WTC11 (cell line): Measurements from ENCODE around the gene GAP43. TPM values are rescaled to one million over a fixed set of nuclear protein-coding genes. Genes with fewer than 3 reads are reported as not detected.

Source experiments
- ATAC-seq: fragments of 200-7000 bp; cut with Tn5 transposase; 2 replicates; pipeline ENCODE4 v1.10.0; 2021; ENCODE audit warnings: mild to moderate bottlenecking, moderate library complexity
- CTCF ChIA-PET: fragments of 300-600 bp; sonication (Branson Sonifier 250); formaldehyde crosslinking; loops from one replicate; lab custom pipeline; 2021; ENCODE audit warnings: antibody characterized with exemption; lab: Charles Lee
- POLR2A ChIA-PET: fragments of 350-600 bp; sonication (Branson Sonifier 250); formaldehyde crosslinking; loops from one replicate; lab custom pipeline; 2021; ENCODE audit warnings: antibody characterized with exemption; lab: Charles Lee
- DNase-seq: peaks from one replicate; pipeline ENCODE4 v3.0.0; 2021; ENCODE audit warnings: low spot score
- H3K27ac Mint-ChIP-seq: 2 replicates; pipeline ENCODE4 v1.8.0; 2021; ENCODE audit warnings: mixed read lengths
- H3K27me3 Mint-ChIP-seq: 2 replicates; pipeline ENCODE4 v1.8.0; 2021; ENCODE audit warnings: low read depth, mild to moderate bottlenecking, moderate library complexity, mixed read lengths
- H3K36me3 Mint-ChIP-seq: 2 replicates; pipeline ENCODE4 v1.8.0; 2021; ENCODE audit warnings: mixed read lengths
- H3K4me1 Mint-ChIP-seq: 2 replicates; pipeline ENCODE4 v1.8.0; 2022; ENCODE audit warnings: mixed read lengths
- H3K4me3 Mint-ChIP-seq: 2 replicates; pipeline ENCODE4 v1.8.0; 2021; ENCODE audit warnings: mild to moderate bottlenecking, moderate library complexity, mixed read lengths
- H3K9me3 Mint-ChIP-seq: 2 replicates; pipeline ENCODE4 v1.8.0; 2021; ENCODE audit warnings: mixed read lengths
- ATF2 ChIP-seq: sonication (generic); formaldehyde crosslinking; IDR thresholded peaks from 2 replicates; pipeline ENCODE4 v1.8.1; 2022; ENCODE audit warnings: low read depth, missing genetic modification reagents, borderline replicate concordance
- CDX4 ChIP-seq: fragments of 250-450 bp; sonication (Bioruptor Pico); IDR thresholded peaks from 2 replicates; pipeline ENCODE4 v1.9.0; 2021; ENCODE audit warnings: moderate library complexity, mild to moderate bottlenecking, inconsistent platforms, borderline replicate concordance
- EMX1 ChIP-seq: fragments of 250-450 bp; sonication (Bioruptor Pico); IDR thresholded peaks from 2 replicates; pipeline ENCODE4 v1.8.0; 2021; ENCODE audit warnings: mild to moderate bottlenecking
- ESRRA ChIP-seq: sonication (generic); formaldehyde crosslinking; IDR thresholded peaks from 2 replicates; pipeline ENCODE4 v1.8.1; 2022; ENCODE audit warnings: mild to moderate bottlenecking, missing genetic modification reagents, borderline replicate concordance
- FOXP1 ChIP-seq: sonication (generic); formaldehyde crosslinking; IDR thresholded peaks from 2 replicates; pipeline ENCODE4 v1.8.0; 2022; ENCODE audit warnings: missing genetic modification reagents, mild to moderate bottlenecking, moderate library complexity, borderline replicate concordance
- GABPB1 ChIP-seq: sonication (generic); formaldehyde crosslinking; IDR thresholded peaks from 2 replicates; pipeline ENCODE4 v1.8.1; 2023; ENCODE audit warnings: mild to moderate bottlenecking, missing genetic modification reagents
- HMGA2 ChIP-seq: fragments of 250-450 bp; sonication (Bioruptor Pico); IDR thresholded peaks from 2 replicates; pipeline ENCODE4 v1.4.0; 2021; ENCODE audit warnings: mild to moderate bottlenecking, moderate library complexity
- JUN ChIP-seq: sonication (generic); formaldehyde crosslinking; IDR thresholded peaks from 2 replicates; pipeline ENCODE4 v1.8.0; 2023; ENCODE audit warnings: mild to moderate bottlenecking, missing genetic modification reagents
- KAT7 ChIP-seq: sonication (generic); formaldehyde crosslinking; IDR thresholded peaks from 2 replicates; pipeline ENCODE4 v1.8.1; 2023; ENCODE audit warnings: missing genetic modification reagents, mild to moderate bottlenecking, borderline replicate concordance
- NR1H2 ChIP-seq: sonication (generic); formaldehyde crosslinking; IDR thresholded peaks from 2 replicates; pipeline ENCODE4 v1.9.0; 2021; ENCODE audit warnings: mild to moderate bottlenecking, moderate library complexity, missing genetic modification reagents
- PREB ChIP-seq: sonication (generic); formaldehyde crosslinking; IDR thresholded peaks from 2 replicates; pipeline ENCODE4 v1.8.1; 2022; ENCODE audit warnings: mild to moderate bottlenecking, missing genetic modification reagents, moderate library complexity, borderline replicate concordance
- RELA ChIP-seq: sonication (generic); formaldehyde crosslinking; IDR thresholded peaks from 2 replicates; pipeline ENCODE4 v1.8.1; 2022; ENCODE audit warnings: missing genetic modification reagents, mild to moderate bottlenecking, borderline replicate concordance
- TEAD1 ChIP-seq: sonication (generic); formaldehyde crosslinking; IDR thresholded peaks from 2 replicates; pipeline ENCODE4 v1.8.0; 2022; ENCODE audit warnings: mild to moderate bottlenecking, missing genetic modification reagents
- ZBTB43 ChIP-seq: sonication (generic); formaldehyde crosslinking; IDR thresholded peaks from 2 replicates; pipeline ENCODE4 v1.8.1; 2023; ENCODE audit warnings: mild to moderate bottlenecking, missing genetic modification reagents
- ZNF219 ChIP-seq: sonication (generic); formaldehyde crosslinking; IDR thresholded peaks from 2 replicates; pipeline ENCODE4 v1.8.0; 2023; ENCODE audit warnings: missing genetic modification reagents, mild to moderate bottlenecking, borderline replicate concordance
- ZNF232 ChIP-seq: sonication (generic); formaldehyde crosslinking; IDR thresholded peaks from 2 replicates; pipeline ENCODE4 v1.8.0; 2022; ENCODE audit warnings: mild to moderate bottlenecking, missing genetic modification reagents
- ZNF263 ChIP-seq: sonication (generic); formaldehyde crosslinking; IDR thresholded peaks from 2 replicates; pipeline ENCODE4 v1.8.1; 2022; ENCODE audit warnings: low read depth, mild to moderate bottlenecking, moderate library complexity, missing genetic modification reagents
- ZNF423 ChIP-seq: fragments of 250-450 bp; sonication (Bioruptor Pico); IDR thresholded peaks from 2 replicates; pipeline ENCODE4 v2.1.2; 2022; ENCODE audit warnings: mild to moderate bottlenecking, moderate library complexity
- total RNA-seq: library from RNA; stranded (reverse); gene quantifications from 3 replicates; pipeline ENCODE4 v1.2.3, GENCODE V29; 2021
- TF ChIP-seq, protein P1 (sequence below): sonication (generic); formaldehyde crosslinking; IDR thresholded peaks from 2 replicates; pipeline ENCODE4 v1.8.1; 2022; ENCODE audit warnings: mild to moderate bottlenecking, moderate library complexity, missing genetic modification reagents
- TF ChIP-seq, protein P2 (sequence below): sonication (generic); formaldehyde crosslinking; IDR thresholded peaks from 2 replicates; pipeline ENCODE4 v1.8.1; 2022; ENCODE audit warnings: low read depth, mild to moderate bottlenecking, moderate library complexity, missing genetic modification reagents, borderline replicate concordance
- TF ChIP-seq, protein P3 (sequence below): sonication (generic); formaldehyde crosslinking; IDR thresholded peaks from 2 replicates; pipeline ENCODE4 v1.8.1; 2023; ENCODE audit warnings: mild to moderate bottlenecking, missing genetic modification reagents, moderate library complexity

Gene GAP43
- total RNA-seq, 1 experiment from 2014 or later: 19.9 TPM

- TF ChIP-seq CDX4 (CRISPR knock-in tag) (no peak), ZNF263 (CRISPR knock-in tag) (no peak), GABPB1 (CRISPR knock-in tag) (no peak), ESRRA (CRISPR knock-in tag) (no peak)
Measured at GRCh38 chr3:115630850-115631249, 7.5 kb downstream of the GAP43 start (continued).

GRCh38 chr3:115632026-115632425 is 8.7 kb downstream of the GAP43 start:
- ChIA-PET CTCF (no interaction called here), POLR2A (no interaction called here)
- Mint-ChIP-seq H3K27me3 (no peaks in the 10 kb centered on the region), H3K9me3 (no peaks in the 10 kb centered on the region), H3K36me3 (no peaks in the 10 kb centered on the region), H3K4me1 (peaks cover 14% of the 10 kb centered on the region), H3K4me3 (no peak overlapping the region), H3K27ac (peak overlapping the region; percentile 15; the same call in 1 of the 2 replicates)
- ATAC-seq (no peak), DNase-seq (no peak)
- no peak for TF ChIP-seq TEAD1 (CRISPR knock-in tag)
- TF ChIP-seq KAT7 (CRISPR knock-in tag): no peak
- no peak for TF ChIP-seq HMGA2 (CRISPR knock-in tag)
- no peak for TF ChIP-seq EMX1 (CRISPR knock-in tag)
- no peak for TF ChIP-seq JUN

GRCh38 chr3:115633467-115633866 is 10.2 kb downstream of the GAP43 start:
- Mint-ChIP-seq H3K4me1 (peaks cover 19% of the 10 kb centered on the region), H3K36me3 (no peaks in the 10 kb centered on the region), H3K4me3 (no peak overlapping the region), H3K27ac (no peak overlapping the region), H3K9me3 (no peaks in the 10 kb centered on the region), H3K27me3 (no peaks in the 10 kb centered on the region)
- ChIA-PET POLR2A (no interaction called here), CTCF (no interaction called here)
- TF ChIP-seq FOXP1 (CRISPR knock-in tag): no peak
- TF ChIP-seq, protein P1, sequence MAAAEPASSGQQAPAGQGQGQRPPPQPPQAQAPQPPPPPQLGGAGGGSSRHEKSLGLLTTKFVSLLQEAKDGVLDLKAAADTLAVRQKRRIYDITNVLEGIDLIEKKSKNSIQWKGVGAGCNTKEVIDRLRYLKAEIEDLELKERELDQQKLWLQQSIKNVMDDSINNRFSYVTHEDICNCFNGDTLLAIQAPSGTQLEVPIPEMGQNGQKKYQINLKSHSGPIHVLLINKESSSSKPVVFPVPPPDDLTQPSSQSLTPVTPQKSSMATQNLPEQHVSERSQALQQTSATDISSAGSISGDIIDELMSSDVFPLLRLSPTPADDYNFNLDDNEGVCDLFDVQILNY (CRISPR knock-in tag): no peak
- TF ChIP-seq ZNF263 (CRISPR knock-in tag): no peak
- TF ChIP-seq RELA (CRISPR knock-in tag): no peak
- ATAC-seq (no peak), DNase-seq (no peak)

GRCh38 chr3:115634052-115634451 is 10.7 kb downstream of the GAP43 start:
- H3K4me1 Mint-ChIP-seq: peaks cover 22% of the 10 kb centered on the region
- no peaks in the 10 kb centered on the region for H3K27me3 Mint-ChIP-seq
- ATAC-seq: no peak
- no peak for DNase-seq
- H3K4me3 Mint-ChIP-seq: no peak overlapping the region
- no peak overlapping the region for H3K27ac Mint-ChIP-seq
- TF ChIP-seq, protein P2, sequence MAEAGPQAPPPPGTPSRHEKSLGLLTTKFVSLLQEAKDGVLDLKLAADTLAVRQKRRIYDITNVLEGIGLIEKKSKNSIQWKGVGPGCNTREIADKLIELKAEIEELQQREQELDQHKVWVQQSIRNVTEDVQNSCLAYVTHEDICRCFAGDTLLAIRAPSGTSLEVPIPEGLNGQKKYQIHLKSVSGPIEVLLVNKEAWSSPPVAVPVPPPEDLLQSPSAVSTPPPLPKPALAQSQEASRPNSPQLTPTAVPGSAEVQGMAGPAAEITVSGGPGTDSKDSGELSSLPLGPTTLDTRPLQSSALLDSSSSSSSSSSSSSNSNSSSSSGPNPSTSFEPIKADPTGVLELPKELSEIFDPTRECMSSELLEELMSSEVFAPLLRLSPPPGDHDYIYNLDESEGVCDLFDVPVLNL: no peak
- no peak for TF ChIP-seq ZNF423
- no peak for TF ChIP-seq NR1H2
- TF ChIP-seq, protein P3, sequence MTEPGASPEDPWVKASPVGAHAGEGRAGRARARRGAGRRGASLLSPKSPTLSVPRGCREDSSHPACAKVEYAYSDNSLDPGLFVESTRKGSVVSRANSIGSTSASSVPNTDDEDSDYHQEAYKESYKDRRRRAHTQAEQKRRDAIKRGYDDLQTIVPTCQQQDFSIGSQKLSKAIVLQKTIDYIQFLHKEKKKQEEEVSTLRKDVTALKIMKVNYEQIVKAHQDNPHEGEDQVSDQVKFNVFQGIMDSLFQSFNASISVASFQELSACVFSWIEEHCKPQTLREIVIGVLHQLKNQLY (CRISPR knock-in tag): no peak
- no peak for TF ChIP-seq ZNF232
- TF ChIP-seq ATF2 (CRISPR knock-in tag): no peak
- no peak for TF ChIP-seq PREB (CRISPR knock-in tag)
- TF ChIP-seq ZNF219 (CRISPR knock-in tag): no peak
- no peak for TF ChIP-seq ZBTB43 (CRISPR knock-in tag)
- H3K9me3 Mint-ChIP-seq: no peaks in the 10 kb centered on the region
- CTCF ChIA-PET: no interaction called here
- no peaks in the 10 kb centered on the region for H3K36me3 Mint-ChIP-seq
- POLR2A ChIA-PET: no interaction called here
